H1 (cell line): ENCODE measurements around the gene PXDC1. TPM values are rescaled to one million over a fixed set of nuclear protein-coding genes. Genes with fewer than 3 reads are reported as not detected.

Source experiments
- CTCF ChIA-PET: fragments of 300-600 bp; sonication (Branson Sonifier 250); formaldehyde crosslinking; loops from one replicate; lab custom pipeline; 2021; ENCODE audit not compliant: partially characterized antibody; lab: Charles Lee
- POLR2A ChIA-PET: fragments of 300-600 bp; sonication (Branson Sonifier 250); formaldehyde crosslinking; loops from one replicate; lab custom pipeline; 2021; ENCODE audit warnings: inconsistent platforms; ENCODE audit not compliant: partially characterized antibody; lab: Charles Lee
- DNase-seq, 2 experiments: peaks; one replicate each; pipeline versions ENCODE4 v3.0.0 to v3.0.0-alpha.2; 2010 to 2022; ENCODE audit warnings: low spot score in 2 of 2, low read depth in 1 of 2, mixed read lengths in 1 of 2
- FAIRE-seq: peaks from 2 replicates; lab custom pipeline; 2011; peaks lifted over from hg19 to GRCh38; lab: Jason Lieb, UNC
- H2AFZ ChIP-seq: 2 replicates; pipeline ENCODE4 v1.8.1; 2012; ENCODE audit warnings: low read length, inconsistent platforms
- H2AK5ac ChIP-seq: 2 replicates; pipeline ENCODE4 v1.6.1; 2013; ENCODE audit warnings: low read depth, low read length
- H2BK120ac ChIP-seq: replicated peaks from 2 replicates; pipeline ENCODE3; 2013; ENCODE audit warnings: low read depth, low read length, inconsistent platforms
- H2BK12ac ChIP-seq: 2 replicates; pipeline ENCODE4 v1.6.1; 2013; ENCODE audit warnings: low read depth, low read length
- H2BK15ac ChIP-seq: 2 replicates; pipeline ENCODE4 v1.6.1; 2013; ENCODE audit warnings: low read length
- H2BK20ac ChIP-seq: 2 replicates; pipeline ENCODE4 v1.6.1; 2013; ENCODE audit warnings: low read length
- H2BK5ac ChIP-seq: 2 replicates; pipeline ENCODE4 v1.6.1; 2013; ENCODE audit warnings: low read depth, low read length
- H3K14ac ChIP-seq: 2 replicates; pipeline ENCODE4 v1.6.1; 2013; ENCODE audit warnings: inconsistent platforms; ENCODE audit not compliant: insufficient read length
- H3K18ac ChIP-seq: 2 replicates; pipeline ENCODE4 v1.6.1; 2013; ENCODE audit warnings: low read length; ENCODE audit errors: extremely low read depth
- H3K23ac ChIP-seq: 2 replicates; pipeline ENCODE4 v1.6.1; 2013; ENCODE audit warnings: inconsistent platforms; ENCODE audit not compliant: insufficient read length
- H3K23me2 ChIP-seq: 2 replicates; pipeline ENCODE4 v1.6.1; 2013; ENCODE audit warnings: low read depth, low read length
- H3K27ac ChIP-seq: 2 replicates; pipeline ENCODE4 v1.6.1; 2011; ENCODE audit warnings: low read depth, low read length, inconsistent platforms
- H3K27me3 ChIP-seq, 4 experiments: replicated peaks in 1 of 4; 1 replicate in 1 of 4; 2 replicates in 3 of 4; pipeline versions ENCODE4 v1.6.1 to v1.8.1; 2011 to 2013; ENCODE audit warnings: low read length in 3 of 4, mild to moderate bottlenecking in 3 of 4, inconsistent platforms in 2 of 4, mixed read lengths in 2 of 4, moderate library complexity in 1 of 4; ENCODE audit not compliant: control insufficient read depth in 3 of 4, insufficient read depth in 3 of 4; ENCODE audit errors: extremely low read depth in 1 of 4
- H3K36me3 ChIP-seq, 4 experiments: 2 replicates each; pipeline versions ENCODE4 v1.6.1 to v1.8.1; 2011 to 2013; ENCODE audit warnings: mild to moderate bottlenecking in 4 of 4, low read length in 3 of 4, moderate library complexity in 2 of 4, control low read depth in 1 of 4, inconsistent platforms in 1 of 4; ENCODE audit not compliant: insufficient read depth in 4 of 4, control insufficient read depth in 2 of 4
- H3K4ac ChIP-seq: replicated peaks from 2 replicates; pipeline ENCODE3; 2013; ENCODE audit warnings: low read length, low read depth, mixed read lengths, inconsistent platforms; ENCODE audit not compliant: insufficient read length
- H3K4me1 ChIP-seq, 4 experiments: replicated peaks in 1 of 4; 1 replicate in 1 of 4; 2 replicates in 3 of 4; pipeline versions ENCODE4 v1.6.1 to v1.8.1; 2011 to 2013; ENCODE audit warnings: low read length in 3 of 4, inconsistent platforms in 2 of 4, mixed read lengths in 1 of 4; ENCODE audit not compliant: insufficient read depth in 4 of 4, control insufficient read depth in 3 of 4
- H3K4me2 ChIP-seq, 2 experiments: 2 replicates each; pipeline versions ENCODE4 v1.6.1 to v1.8.1; 2011 to 2013; ENCODE audit warnings: low read depth in 2 of 2, low read length in 2 of 2, control low read depth in 1 of 2, inconsistent platforms in 1 of 2, mild to moderate bottlenecking in 1 of 2; ENCODE audit not compliant: insufficient read depth in 1 of 2
- H3K4me3 ChIP-seq, 4 experiments: fragments of 200-600, 300-600 bp in 1 of 4; sonication (generic), shearing (Covaris generic), sonication (Bioruptor Twin) in 1 of 4; 2 replicates each; pipeline versions ENCODE4 v1.5.1 to v1.8.1; 2011 to 2016; ENCODE audit warnings: low read length in 4 of 4, low read depth in 3 of 4, control low read depth in 2 of 4, inconsistent platforms in 2 of 4, mild to moderate bottlenecking in 2 of 4, mixed read lengths in 1 of 4, moderate library complexity in 1 of 4; ENCODE audit not compliant: insufficient read depth in 2 of 4; ENCODE audit errors: extremely low read depth in 1 of 4
- H3K56ac ChIP-seq: replicated peaks from 2 replicates; pipeline ENCODE3; 2013; ENCODE audit warnings: low read depth, mild to moderate bottlenecking, mixed read lengths, low read length, inconsistent platforms; ENCODE audit not compliant: insufficient read length
- H3K79me1 ChIP-seq: 2 replicates; pipeline ENCODE4 v1.6.1; 2013; ENCODE audit warnings: low read depth, low read length, control low read depth
- H3K79me2 ChIP-seq, 2 experiments: 2 replicates each; pipeline versions ENCODE4 v1.6.1 to v1.8.1; 2012 to 2013; ENCODE audit warnings: low read length in 2 of 2, mild to moderate bottlenecking in 2 of 2, inconsistent platforms in 1 of 2; ENCODE audit not compliant: insufficient read depth in 2 of 2, control insufficient read depth in 1 of 2
- H3K9ac ChIP-seq, 4 experiments: replicated peaks in 1 of 4; 1 replicate in 1 of 4; 2 replicates in 3 of 4; pipeline versions ENCODE4 v1.6.1 to v1.8.1; 2011 to 2013; ENCODE audit warnings: low read depth in 3 of 4, low read length in 3 of 4, control low read depth in 2 of 4, mild to moderate bottlenecking in 2 of 4, moderate library complexity in 2 of 4, inconsistent platforms in 1 of 4; ENCODE audit errors: extremely low read depth in 1 of 4
- H3K9me3 ChIP-seq, 2 experiments: 2 replicates each; pipeline versions ENCODE4 v1.6.1 to v1.8.1; 2012 to 2013; ENCODE audit warnings: mild to moderate bottlenecking in 2 of 2, moderate library complexity in 2 of 2, control low read depth in 1 of 2, inconsistent platforms in 1 of 2, low read depth in 1 of 2, low read length in 1 of 2, mixed read lengths in 1 of 2; ENCODE audit not compliant: insufficient read depth in 2 of 2
- H4K20me1 ChIP-seq, 2 experiments: replicated peaks in 1 of 2; 2 replicates each; pipeline versions ENCODE3 to v1.8.1; 2011 to 2013; ENCODE audit warnings: inconsistent platforms in 2 of 2, low read length in 2 of 2, mild to moderate bottlenecking in 1 of 2; ENCODE audit not compliant: insufficient read depth in 2 of 2, control insufficient read depth in 1 of 2
- H4K5ac ChIP-seq: 2 replicates; pipeline ENCODE4 v1.6.1; 2013; ENCODE audit warnings: low read length, low read depth, mixed read lengths, inconsistent platforms; ENCODE audit not compliant: insufficient read length
- H4K8ac ChIP-seq: 2 replicates; pipeline ENCODE4 v1.8.0; 2013; ENCODE audit warnings: mild to moderate bottlenecking, moderate library complexity, low read length, inconsistent platforms; ENCODE audit not compliant: insufficient read depth; ENCODE audit errors: extremely low read depth
- H4K91ac ChIP-seq: replicated peaks from 2 replicates; pipeline ENCODE3; 2013; ENCODE audit warnings: low read length, mixed read lengths, inconsistent platforms; ENCODE audit not compliant: insufficient read length
- EP300 ChIP-seq, 2 experiments: IDR thresholded peaks; 1 replicate in 1 of 2; 2 replicates in 1 of 2; pipeline ENCODE4 v1.6.1; 2011 to 2012; ENCODE audit warnings: low read depth in 2 of 2, low read length in 2 of 2, mild to moderate bottlenecking in 2 of 2, borderline replicate concordance in 1 of 2, inconsistent platforms in 1 of 2, moderate library complexity in 1 of 2
- WGBS, 2 experiments: shearing (Covaris generic) in 1 of 2; methylation state at CpG; one replicate each; pipeline versions ENCODE4 v1.1.6 to v1.1.7; 2013 to 2015; ENCODE audit warnings: low lambda C conversion rate in 2 of 2, mixed read lengths in 2 of 2, inconsistent platforms in 1 of 2, low coverage in 1 of 2, missing lambda C conversion rate in 1 of 2; ENCODE audit not compliant: insufficient replicate concordance in 2 of 2, insufficient coverage in 1 of 2, insufficient read length in 1 of 2; ENCODE audit errors: extremely low coverage in 1 of 2, missing lambda C conversion rate in 1 of 2; 5-methylcytosine and 5-hydroxymethylcytosine counted together
- polyA plus RNA-seq, 7 experiments: library from polyadenylated mRNA; depleted of rRNA in 3 of 7; stranded (reverse) in 5 of 7; unstranded in 2 of 7; fragments of >200 nt in 5 of 7; fragments of 200-250 nt in 2 of 7; gene quantifications; 1 replicate in 5 of 7; 2 replicates in 1 of 7; 4 replicates in 1 of 7; pipeline versions ENCODE4 v1.2.1 to v1.2.3, GENCODE V29; 2011 to 2013; ENCODE audit warnings: missing spikeins in 2 of 7, mixed read lengths in 2 of 7
- total RNA-seq: library from RNA; stranded (reverse); fragmentation: NEBNext Ultra II Directional; extraction: Animal tissue kit (Norgen Biotek cat#: 25700); gene quantifications from 2 replicates; pipeline ENCODE4 v1.2.1, GENCODE V29; 2021

PXDC1 gene
- total and polyA plus RNA-seq, 2 of the 8 experiments (the other 6 are each of a cell fraction or from before 2014, with no cell fraction given), result 1.7 to 2.0 TPM

- H3K23me2 ChIP-seq, result no peaks in the 10 kb centered on the region
- no peak overlapping the region for H3K23ac ChIP-seq
- H2AK5ac ChIP-seq, result no peak overlapping the region
- FAIRE-seq (no peak), DNase-seq (no peak)
- H3K79me1 ChIP-seq, result no peaks in the 10 kb centered on the region
- no peak overlapping the region for H3K18ac ChIP-seq
- H3K14ac ChIP-seq, result no peak overlapping the region
- no peak overlapping the region for H2BK15ac ChIP-seq
- no peak overlapping the region for H2AFZ ChIP-seq
- H3K4me2 ChIP-seq, result no peak overlapping the region
- no peak overlapping the region for H4K8ac ChIP-seq
- H2BK120ac ChIP-seq, result no peak overlapping the region
- 77% methylated on average over 13 of the region's 13 CpGs; no CpG with 5 or more reads in 1 of the 2 experiments for WGBS, 2 experiments
- ChIA-PET POLR2A (interaction anchor here (0.8 to 1.3 kb wide), 3 partner anchors 107 to 280 kb away, joined by 3 to 4 read pairs (median 3); partner anchors contain the start of gene FAM50B), CTCF (interaction anchor here (0.7 to 5.3 kb wide), 18 partner anchors 8 to 1429 kb away, joined by 3 to 46 read pairs (median 5); partner anchors contain the start of gene FAM50B)
- no peak overlapping the region for H3K27ac ChIP-seq
- H3K4ac ChIP-seq, result no peak overlapping the region
- H4K91ac ChIP-seq, result no peak overlapping the region
- no peak overlapping the region for H4K5ac ChIP-seq
- H2BK20ac ChIP-seq, result no peak overlapping the region
- no peak overlapping the region for H3K4me3 ChIP-seq
- no peak overlapping the region for H3K56ac ChIP-seq
- H4K20me1 ChIP-seq, result no peaks in the 10 kb centered on the region
- peaks cover 0 to 2% (median 0%) of the 10 kb centered on the region in 4 experiments; a peak in 1 of 7 replicates for H3K27me3 ChIP-seq
- H2BK12ac ChIP-seq, result no peak overlapping the region
- H3K79me2 ChIP-seq, result no peaks in the 10 kb centered on the region
- H3K9ac ChIP-seq, result no peak overlapping the region
- peaks cover 0 to 9% (median 5%) of the 10 kb centered on the region in 4 experiments; a peak in 5 of 7 replicates for H3K4me1 ChIP-seq
- no peaks in the 10 kb centered on the region for H3K36me3 ChIP-seq
- no peak overlapping the region for H2BK5ac ChIP-seq
- no peaks in the 10 kb centered on the region for H3K9me3 ChIP-seq
- TF ChIP-seq EP300 (IDR thresholded peaks at IDR 0.05; ENCODE audit: borderline replicate concordance in 1 of 2, low read depth in 2 of 2, low read length in 2 of 2), result no peak
Observed at GRCh38 chr6:3741477-3741871, 10.0 kb downstream of the PXDC1 start.
